Measurements from ENCODE around the gene FAM9C.

The FAM9C gene

DNA sequence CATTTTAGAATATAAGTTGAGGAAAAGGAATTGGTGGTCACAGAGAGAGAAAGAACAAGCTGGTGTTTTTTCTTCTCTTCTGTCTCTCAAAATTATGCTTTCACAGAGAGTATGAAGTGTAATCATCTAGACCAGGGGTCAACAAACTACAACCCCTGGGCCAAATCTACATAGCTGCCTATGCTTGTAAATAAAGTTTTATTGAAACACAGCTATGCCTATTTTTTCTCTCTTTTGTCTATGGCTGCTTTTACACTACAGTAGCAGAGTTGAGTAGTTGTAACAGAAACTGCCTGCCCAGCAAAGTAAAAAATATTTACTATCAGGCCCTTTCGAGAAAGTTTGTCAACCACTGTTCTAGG, 6.7 kb upstream of the FAM9C start:
- no peak overlapping the region for H2AFZ ChIP-seq (ENCODE audit: low read depth)
- no peaks in the 10 kb centered on the region for H3K79me2 ChIP-seq (ENCODE audit: insufficient read depth, low read depth)
- TF ChIP-seq, protein P1, sequence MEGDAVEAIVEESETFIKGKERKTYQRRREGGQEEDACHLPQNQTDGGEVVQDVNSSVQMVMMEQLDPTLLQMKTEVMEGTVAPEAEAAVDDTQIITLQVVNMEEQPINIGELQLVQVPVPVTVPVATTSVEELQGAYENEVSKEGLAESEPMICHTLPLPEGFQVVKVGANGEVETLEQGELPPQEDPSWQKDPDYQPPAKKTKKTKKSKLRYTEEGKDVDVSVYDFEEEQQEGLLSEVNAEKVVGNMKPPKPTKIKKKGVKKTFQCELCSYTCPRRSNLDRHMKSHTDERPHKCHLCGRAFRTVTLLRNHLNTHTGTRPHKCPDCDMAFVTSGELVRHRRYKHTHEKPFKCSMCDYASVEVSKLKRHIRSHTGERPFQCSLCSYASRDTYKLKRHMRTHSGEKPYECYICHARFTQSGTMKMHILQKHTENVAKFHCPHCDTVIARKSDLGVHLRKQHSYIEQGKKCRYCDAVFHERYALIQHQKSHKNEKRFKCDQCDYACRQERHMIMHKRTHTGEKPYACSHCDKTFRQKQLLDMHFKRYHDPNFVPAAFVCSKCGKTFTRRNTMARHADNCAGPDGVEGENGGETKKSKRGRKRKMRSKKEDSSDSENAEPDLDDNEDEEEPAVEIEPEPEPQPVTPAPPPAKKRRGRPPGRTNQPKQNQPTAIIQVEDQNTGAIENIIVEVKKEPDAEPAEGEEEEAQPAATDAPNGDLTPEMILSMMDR (conservative IDR thresholded peaks at IDR 0.05; ENCODE audit: low read depth, low read length), result no peak
- H3K4me1 ChIP-seq (ENCODE audit: low read depth, poor library complexity, severe bottlenecking), result no peaks in the 10 kb centered on the region
- H4K20me1 ChIP-seq (ENCODE audit: insufficient read depth), result no peaks in the 10 kb centered on the region
- H3K4me3 ChIP-seq (IDR thresholded peaks at IDR 0.05; ENCODE audit: insufficient read depth, low read depth, low read length), result no peak overlapping the region
- H3K27ac ChIP-seq, result no peak overlapping the region
- no peaks in the 10 kb centered on the region for H3K36me3 ChIP-seq (ENCODE audit: insufficient read depth)
- H3K4me2 ChIP-seq, result no peak overlapping the region
- H3K27me3 ChIP-seq (ENCODE audit: insufficient read depth, low read depth), result no peaks in the 10 kb centered on the region
- H3K9ac ChIP-seq, result no peak overlapping the region

DNA sequence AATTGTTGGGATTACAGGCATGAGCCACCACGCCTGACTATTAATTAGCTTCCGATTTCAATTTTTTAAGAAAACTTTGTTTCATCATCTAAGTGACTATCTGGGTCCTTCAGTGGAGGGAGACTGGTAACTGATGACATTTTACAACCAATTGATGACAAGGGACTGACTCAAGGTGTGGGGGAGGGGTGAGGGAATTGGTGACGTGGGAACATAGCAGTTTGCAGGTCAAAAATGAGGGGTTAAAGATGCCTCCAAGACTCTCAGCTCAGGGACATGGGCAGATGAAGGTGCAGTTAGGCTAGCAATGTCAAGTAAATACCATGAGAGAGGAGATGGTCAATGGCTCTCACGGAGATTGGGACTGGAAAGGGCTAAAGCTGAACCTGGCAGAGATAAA, 5.7 kb upstream of the FAM9C start:
- H3K4me2 ChIP-seq, result no peak overlapping the region
- TF ChIP-seq, protein P1 (conservative IDR thresholded peaks at IDR 0.05; ENCODE audit: low read depth, low read length), result no peak
- no peak overlapping the region for H3K9ac ChIP-seq
- H3K27me3 ChIP-seq (ENCODE audit: insufficient read depth, low read depth), result no peaks in the 10 kb centered on the region
- H3K79me2 ChIP-seq (ENCODE audit: insufficient read depth, low read depth), result no peaks in the 10 kb centered on the region
- H3K27ac ChIP-seq, result no peak overlapping the region
- H3K4me3 ChIP-seq (IDR thresholded peaks at IDR 0.05; ENCODE audit: insufficient read depth, low read depth, low read length), result no peak overlapping the region
- no peaks in the 10 kb centered on the region for H4K20me1 ChIP-seq (ENCODE audit: insufficient read depth)
- H3K4me1 ChIP-seq (ENCODE audit: low read depth, poor library complexity, severe bottlenecking), result no peaks in the 10 kb centered on the region
- H3K36me3 ChIP-seq (ENCODE audit: insufficient read depth), result no peaks in the 10 kb centered on the region
- no peak overlapping the region for H2AFZ ChIP-seq (ENCODE audit: low read depth)

DNA sequence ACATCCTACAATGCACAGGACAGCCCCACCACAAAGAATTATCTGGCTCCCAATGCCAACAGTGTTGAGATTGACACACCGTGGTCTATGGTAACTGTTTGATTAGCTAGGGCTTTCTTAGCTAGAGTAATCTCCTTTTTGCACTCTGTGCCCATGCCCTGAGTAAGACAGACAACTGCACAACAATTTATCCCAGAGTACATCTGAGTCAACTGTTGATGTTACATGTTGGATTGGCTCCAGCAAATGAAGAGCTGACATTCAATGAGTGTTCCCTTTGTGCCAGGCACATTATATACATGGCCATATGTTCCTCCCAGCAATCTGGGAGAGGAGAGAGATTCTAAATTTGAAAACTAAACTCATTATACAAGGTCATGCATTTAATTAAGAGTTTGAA, 3.9 kb upstream of the FAM9C start:
- Histone ChIP-seq H3K27ac (no peak overlapping the region), H2AFZ (ENCODE audit: low read depth) (no peak overlapping the region), H4K20me1 (ENCODE audit: insufficient read depth) (no peaks in the 10 kb centered on the region), H3K27me3 (ENCODE audit: insufficient read depth, low read depth) (no peaks in the 10 kb centered on the region), H3K36me3 (ENCODE audit: insufficient read depth) (no peaks in the 10 kb centered on the region), H3K4me3 (IDR thresholded peaks at IDR 0.05; ENCODE audit: insufficient read depth, low read depth, low read length) (no peak overlapping the region), H3K9ac (no peak overlapping the region), H3K79me2 (ENCODE audit: insufficient read depth, low read depth) (no peaks in the 10 kb centered on the region), H3K4me2 (no peak overlapping the region), H3K4me1 (ENCODE audit: low read depth, poor library complexity, severe bottlenecking) (no peaks in the 10 kb centered on the region)
- TF ChIP-seq, protein P1 (conservative IDR thresholded peaks at IDR 0.05; ENCODE audit: low read depth, low read length), result no peak

DNA sequence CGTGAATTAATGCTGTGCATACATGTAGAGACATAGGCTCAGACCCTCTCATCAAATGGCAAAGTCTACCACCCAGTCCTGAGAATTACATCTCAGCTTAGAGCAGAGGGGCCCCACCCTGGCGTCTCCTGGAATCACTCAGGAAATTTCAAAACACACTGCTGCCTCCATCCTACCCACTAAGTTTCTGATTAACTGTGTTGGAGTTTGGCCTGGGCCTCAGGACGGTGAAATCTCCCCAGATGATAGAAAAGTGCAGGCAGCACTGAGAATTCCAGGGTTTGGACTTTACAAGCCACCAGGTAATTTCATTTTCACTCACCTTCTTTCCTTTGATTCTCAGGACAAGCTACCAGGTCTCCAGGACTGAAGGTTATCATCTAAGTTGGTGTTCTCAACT, 3.3 kb upstream of the FAM9C start:
- H3K79me2 ChIP-seq (ENCODE audit: insufficient read depth, low read depth), result no peaks in the 10 kb centered on the region
- no peak overlapping the region for H3K27ac ChIP-seq
- no peaks in the 10 kb centered on the region for H3K4me1 ChIP-seq (ENCODE audit: low read depth, poor library complexity, severe bottlenecking)
- H3K4me3 ChIP-seq (IDR thresholded peaks at IDR 0.05; ENCODE audit: insufficient read depth, low read depth, low read length), result no peak overlapping the region
- TF ChIP-seq, protein P1 (conservative IDR thresholded peaks at IDR 0.05; ENCODE audit: low read depth, low read length), result no peak
- no peak overlapping the region for H2AFZ ChIP-seq (ENCODE audit: low read depth)
- H3K4me2 ChIP-seq, result no peak overlapping the region
- no peak overlapping the region for H3K9ac ChIP-seq
- no peaks in the 10 kb centered on the region for H3K27me3 ChIP-seq (ENCODE audit: insufficient read depth, low read depth)
- no peaks in the 10 kb centered on the region for H3K36me3 ChIP-seq (ENCODE audit: insufficient read depth)
- H4K20me1 ChIP-seq (ENCODE audit: insufficient read depth), result no peaks in the 10 kb centered on the region

Measured in KMS-11 (cell line).